Endothelial cell of umbilical vein (primary cell): ENCODE results near the gene MRPL54.

Source experiments
- CTCF ChIP-seq, 2 donors: IDR thresholded peaks; 1 replicate in 1 of 2; 2 replicates in 1 of 2; pipeline ENCODE4 v1.5.1; 2011; ENCODE audit warnings: low read length in 2 of 2, mild to moderate bottlenecking in 2 of 2, moderate library complexity in 2 of 2, control low read depth in 1 of 2, inconsistent platforms in 1 of 2, low read depth in 1 of 2; ENCODE audit not compliant: insufficient read depth in 1 of 2; ENCODE audit errors: extremely low read depth in 1 of 2
- EZH2 ChIP-seq: IDR thresholded peaks from 2 replicates; pipeline ENCODE4 v1.6.1; 2012; ENCODE audit warnings: borderline replicate concordance, low read depth, mild to moderate bottlenecking, moderate library complexity, low read length, inconsistent platforms; ENCODE audit not compliant: severe bottlenecking
- JUN ChIP-seq: IDR thresholded peaks from 2 replicates; pipeline ENCODE4 v1.6.1; 2011; ENCODE audit warnings: borderline replicate concordance, low read depth; ENCODE audit not compliant: insufficient read length, insufficient read depth
- POLR2A ChIP-seq: IDR thresholded peaks from 2 replicates; pipeline ENCODE4 v1.6.1; 2012; ENCODE audit warnings: low read depth, mild to moderate bottlenecking, control low read depth, low read length
- POLR2AphosphoS5 ChIP-seq: IDR thresholded peaks from 2 replicates; pipeline ENCODE4 v1.6.1; 2012; ENCODE audit warnings: low read depth, mild to moderate bottlenecking, control low read depth, low read length, moderate library complexity; ENCODE audit not compliant: insufficient read depth

- TF ChIP-seq CTCF (IDR thresholded peaks at IDR 0.05; ENCODE audit: extremely low read depth in 1 of 2, insufficient read depth in 1 of 2, low read depth in 1 of 2, low read length in 2 of 2): no peak
- TF ChIP-seq EZH2: no peak
- TF ChIP-seq POLR2A: no peak
- no peak for TF ChIP-seq JUN
- no peak for TF ChIP-seq POLR2AphosphoS5
These were observed 5.7 kb downstream of the MRPL54 start for GRCh38 chr19:3768015-3768747.
